IPS-18a (cell line): Measurements from ENCODE around the gene PPP1R14C.

ENCODE experiments used
- H3K27ac ChIP-seq: one replicate; pipeline ENCODE4 v1.5.1; 2013; ENCODE audit warnings: low read length
- H3K27me3 ChIP-seq: one replicate; pipeline ENCODE4 v1.6.1; 2013; ENCODE audit warnings: mild to moderate bottlenecking, low read length; ENCODE audit not compliant: control insufficient read depth, insufficient read depth
- H3K36me3 ChIP-seq: one replicate; pipeline ENCODE4 v1.6.1; 2013; ENCODE audit warnings: low read depth, low read length; ENCODE audit not compliant: control insufficient read depth
- H3K4me1 ChIP-seq: one replicate; pipeline ENCODE4 v1.6.1; 2013; ENCODE audit warnings: low read depth, low read length; ENCODE audit not compliant: control insufficient read depth
- H3K4me3 ChIP-seq: one replicate; pipeline ENCODE4 v1.5.1; 2013; ENCODE audit warnings: low read length
- H3K9ac ChIP-seq: one replicate; pipeline ENCODE4 v1.6.1; 2013; ENCODE audit warnings: mild to moderate bottlenecking, low read length, moderate library complexity
- H3K9me3 ChIP-seq: one replicate; pipeline ENCODE4 v1.6.1; 2013; ENCODE audit warnings: low read depth, low read length; ENCODE audit not compliant: control insufficient read depth

Gene PPP1R14C

DNA sequence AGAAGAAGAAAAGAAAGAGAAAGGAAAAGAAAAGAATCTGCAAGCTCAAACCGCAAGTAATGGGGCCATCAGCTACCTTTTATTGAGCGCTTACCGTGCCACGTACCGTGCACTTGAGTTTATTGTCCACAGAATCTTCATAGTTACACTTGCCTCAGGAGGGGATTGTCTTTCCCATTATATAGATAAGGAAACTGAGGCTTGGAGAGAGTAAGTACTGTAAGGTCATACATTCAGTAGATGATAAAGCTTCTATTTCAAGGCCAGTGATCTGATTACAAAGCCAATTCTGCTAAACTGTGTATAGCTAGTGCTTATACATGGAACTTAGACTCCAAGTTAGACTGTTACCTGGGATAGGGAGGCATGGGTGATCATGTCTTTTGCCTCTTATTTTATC is 115.5 kb downstream of the PPP1R14C start:
- H3K9me3 ChIP-seq, result no peaks in the 10 kb centered on the region
- peaks cover 6% of the 10 kb centered on the region for H3K4me1 ChIP-seq
- H3K4me3 ChIP-seq, result no peak overlapping the region
- no peak overlapping the region for H3K27ac ChIP-seq
- no peaks in the 10 kb centered on the region for H3K36me3 ChIP-seq
- H3K9ac ChIP-seq, result no peak overlapping the region
- H3K27me3 ChIP-seq, result no peaks in the 10 kb centered on the region

GRCh38 chr6:150260931-150261330 is 118.1 kb downstream of the PPP1R14C start:
- Histone ChIP-seq H3K9me3 (no peaks in the 10 kb centered on the region), H3K27me3 (no peaks in the 10 kb centered on the region), H3K36me3 (no peaks in the 10 kb centered on the region), H3K9ac (no peak overlapping the region), H3K4me3 (no peak overlapping the region), H3K27ac (no peak overlapping the region), H3K4me1 (peaks cover 6% of the 10 kb centered on the region)

DNA sequence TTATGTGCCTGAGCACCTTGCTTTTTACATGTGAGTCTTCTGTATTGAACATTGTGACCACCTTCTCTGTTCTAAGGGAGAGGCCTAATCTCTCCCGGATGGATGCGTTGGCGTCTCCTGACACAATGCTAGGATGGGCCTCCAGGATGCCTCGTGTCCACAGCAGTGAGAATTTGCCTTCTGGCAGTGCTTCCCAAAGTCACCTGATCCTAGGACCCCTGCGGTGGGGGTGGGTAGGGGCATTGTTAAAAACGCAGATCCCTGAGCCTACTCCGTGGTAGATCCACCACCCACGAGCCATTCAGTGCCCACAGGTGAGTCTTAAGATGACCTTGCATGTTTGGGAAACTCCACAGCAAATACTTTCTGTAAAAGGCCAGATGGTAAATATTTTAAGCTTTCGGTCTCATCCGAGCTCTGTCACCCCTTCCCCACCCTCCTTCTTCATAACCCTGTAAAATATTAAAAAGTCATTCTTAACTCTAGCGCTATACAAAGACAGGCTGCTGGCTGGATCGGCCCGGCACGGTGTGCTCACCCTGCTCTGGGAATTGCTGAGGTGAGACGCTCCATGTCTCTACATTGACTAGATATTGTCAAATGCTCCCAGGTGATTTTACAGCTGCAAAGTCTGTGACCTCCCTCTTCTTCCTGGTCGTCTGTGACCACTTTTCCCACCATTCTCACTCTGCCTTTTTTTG is 119.3 kb downstream of the PPP1R14C start:
- Histone ChIP-seq H3K4me3 (no peak overlapping the region), H3K4me1 (peaks cover 6% of the 10 kb centered on the region), H3K9me3 (no peaks in the 10 kb centered on the region), H3K27me3 (no peaks in the 10 kb centered on the region), H3K36me3 (no peaks in the 10 kb centered on the region), H3K27ac (no peak overlapping the region), H3K9ac (no peak overlapping the region)

- Histone ChIP-seq H3K27ac (no peak overlapping the region), H3K9ac (no peak overlapping the region), H3K4me3 (no peak overlapping the region), H3K4me1 (peaks cover 6% of the 10 kb centered on the region), H3K36me3 (no peaks in the 10 kb centered on the region), H3K27me3 (no peaks in the 10 kb centered on the region), H3K9me3 (no peaks in the 10 kb centered on the region)
Observed at GRCh38 chr6:150263765-150264404, 121.0 kb downstream of the PPP1R14C start.

DNA sequence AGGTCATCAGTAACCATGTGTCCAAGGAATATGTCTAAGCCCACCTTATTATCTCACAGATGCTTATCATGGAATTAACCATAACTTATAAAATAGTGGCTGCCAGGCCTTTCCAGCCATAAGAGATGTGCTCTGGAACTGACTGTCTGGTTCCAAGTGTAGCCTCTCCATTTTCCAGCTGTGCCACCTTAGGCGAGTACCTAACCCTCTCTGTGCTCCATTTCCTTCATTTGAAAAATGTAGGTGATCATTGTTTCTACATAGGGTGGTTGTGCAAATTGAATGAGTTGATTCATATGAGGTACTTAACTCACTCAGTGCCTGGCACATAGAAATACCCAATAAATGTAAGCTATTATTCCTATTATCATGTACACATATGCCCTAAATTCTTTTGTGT is 123.5 kb downstream of the PPP1R14C start:
- no peaks in the 10 kb centered on the region for H3K36me3 ChIP-seq
- no peak overlapping the region for H3K9ac ChIP-seq
- no peak overlapping the region for H3K4me3 ChIP-seq
- no peaks in the 10 kb centered on the region for H3K27me3 ChIP-seq
- H3K27ac ChIP-seq, result no peak overlapping the region
- no peaks in the 10 kb centered on the region for H3K9me3 ChIP-seq
- H3K4me1 ChIP-seq, result peaks cover 6% of the 10 kb centered on the region

- Histone ChIP-seq H3K36me3 (no peaks in the 10 kb centered on the region), H3K27ac (no peak overlapping the region), H3K27me3 (no peaks in the 10 kb centered on the region), H3K4me1 (peaks cover 2% of the 10 kb centered on the region), H3K4me3 (no peak overlapping the region), H3K9me3 (no peaks in the 10 kb centered on the region), H3K9ac (no peak overlapping the region)
Observed at GRCh38 chr6:150266963-150267685, 124.3 kb downstream of the PPP1R14C start.

- Histone ChIP-seq H3K4me3 (no peak overlapping the region), H3K9ac (no peak overlapping the region), H3K9me3 (no peaks in the 10 kb centered on the region), H3K27me3 (no peaks in the 10 kb centered on the region), H3K27ac (no peak overlapping the region), H3K4me1 (no peaks in the 10 kb centered on the region), H3K36me3 (no peaks in the 10 kb centered on the region)
Observed at GRCh38 chr6:150267686-150268561, 125.1 kb downstream of the PPP1R14C start.

DNA sequence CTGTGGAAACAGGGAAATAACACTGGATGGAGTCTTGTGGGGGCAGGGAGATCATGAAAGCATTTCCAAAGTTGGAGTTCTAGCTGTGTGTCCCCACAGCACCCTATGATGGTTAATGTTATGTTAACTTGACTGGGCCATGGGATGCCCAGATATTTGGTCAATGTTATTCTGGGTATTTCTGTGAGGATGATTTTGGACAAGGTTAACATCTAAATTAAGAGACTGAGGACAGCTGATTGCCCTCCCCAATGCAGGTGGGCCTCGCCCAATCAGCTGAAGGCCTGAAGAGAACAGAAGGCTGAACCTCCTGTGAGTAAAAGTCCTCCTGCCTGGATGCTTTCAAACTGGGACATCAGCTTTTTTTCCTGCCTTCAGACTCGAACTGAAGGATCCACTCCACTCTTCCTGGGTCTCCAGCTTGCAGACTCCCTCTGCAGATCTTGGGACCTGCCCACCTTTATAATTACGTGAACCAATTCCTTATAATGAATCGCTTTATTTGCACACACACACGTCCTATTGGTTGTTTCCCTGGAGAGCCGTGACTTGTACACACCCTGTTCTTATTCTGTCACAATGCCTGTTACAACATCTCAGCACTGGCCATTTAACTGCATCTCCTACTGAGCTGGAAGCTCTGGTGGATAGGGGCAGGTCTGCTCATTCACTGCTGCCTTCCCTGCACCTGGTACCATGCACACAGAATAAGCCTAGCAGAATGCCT is 126.4 kb downstream of the PPP1R14C start:
- H3K4me1 ChIP-seq, result no peaks in the 10 kb centered on the region
- H3K9me3 ChIP-seq, result no peaks in the 10 kb centered on the region
- no peak overlapping the region for H3K9ac ChIP-seq
- no peak overlapping the region for H3K27ac ChIP-seq
- H3K4me3 ChIP-seq, result no peak overlapping the region
- H3K36me3 ChIP-seq, result no peaks in the 10 kb centered on the region
- no peaks in the 10 kb centered on the region for H3K27me3 ChIP-seq

DNA sequence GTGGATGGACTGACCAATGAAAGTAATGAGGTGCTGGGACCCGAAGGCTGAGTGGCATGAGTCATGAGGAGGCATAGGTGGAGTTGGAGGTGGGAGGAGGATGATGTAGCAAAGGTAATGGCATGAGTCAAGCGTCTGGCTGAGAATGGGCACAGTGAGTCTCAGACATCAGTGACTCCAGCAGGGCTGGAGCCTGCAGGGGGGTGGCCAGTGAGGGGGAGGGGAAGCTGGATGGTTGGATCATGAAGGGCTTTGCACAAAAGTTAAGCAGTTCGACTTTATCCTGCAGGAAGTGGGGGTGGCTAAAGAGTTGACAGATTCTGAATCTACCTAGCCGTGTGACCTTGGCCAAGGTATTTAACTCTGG is 127.0 kb downstream of the PPP1R14C start:
- H3K27me3 ChIP-seq, result no peaks in the 10 kb centered on the region
- no peak overlapping the region for H3K9ac ChIP-seq
- no peak overlapping the region for H3K27ac ChIP-seq
- no peaks in the 10 kb centered on the region for H3K9me3 ChIP-seq
- H3K36me3 ChIP-seq, result no peaks in the 10 kb centered on the region
- H3K4me3 ChIP-seq, result no peak overlapping the region
- no peaks in the 10 kb centered on the region for H3K4me1 ChIP-seq

- H3K9ac ChIP-seq, result no peak overlapping the region
- no peaks in the 10 kb centered on the region for H3K4me1 ChIP-seq
- H3K9me3 ChIP-seq, result no peaks in the 10 kb centered on the region
- H3K4me3 ChIP-seq, result no peak overlapping the region
- no peak overlapping the region for H3K27ac ChIP-seq
- H3K27me3 ChIP-seq, result no peaks in the 10 kb centered on the region
- H3K36me3 ChIP-seq, result no peaks in the 10 kb centered on the region
Observed at GRCh38 chr6:150270330-150271052, 127.6 kb downstream of the PPP1R14C start.
